A549 (cell line): ENCODE data around the gene SUSD3. TPM values are rescaled to one million over a fixed set of nuclear protein-coding genes. Genes with fewer than 3 reads are reported as not detected.

Experiments used
- ATAC-seq, 2 experiments: fragments of 200-7000 bp in 1 of 2; fragments of >200 bp in 1 of 2; cut with Nextera tagmentation in 1 of 2; cut with Tn5 transposase in 1 of 2; 3 replicates each; pipeline versions ENCODE4 v1.8.0 to v1.9.1; 2018 to 2020; ENCODE audit warnings: mild to moderate bottlenecking in 1 of 2, moderate library complexity in 1 of 2
- CTCF ChIA-PET: fragments of 300-600 bp; sonication (Branson Sonifier 250); formaldehyde crosslinking; extraction: SDS; loops from one replicate; lab custom pipeline; 2021; ENCODE audit warnings: antibody characterized with exemption, inconsistent platforms; lab: Yijun Ruan, JAX
- POLR2A ChIA-PET: fragments of 350-600 bp; formaldehyde crosslinking; extraction: SDS; loops from one replicate; lab custom pipeline; 2021; ENCODE audit warnings: antibody characterized with exemption, inconsistent platforms; lab: Yijun Ruan, JAX
- DNase-seq, 2 experiments: peaks; one replicate each; pipeline versions ENCODE4 v3.0.0 to v3.0.0-alpha.2; 2011 to 2016; ENCODE audit warnings: low read depth in 1 of 2, low spot score in 1 of 2
- FAIRE-seq: peaks from 2 replicates; lab custom pipeline; 2011; peaks lifted over from hg19 to GRCh38; lab: Jason Lieb, UNC
- H3K27ac ChIP-seq, 2 experiments: fragments of >200 bp; sonication (Bioruptor Twin); formaldehyde crosslinking; 3 replicates each; pipeline ENCODE4 v1.5.1; 2016 to 2017
- H3K4me1 ChIP-seq: fragments of >200 bp; sonication (Bioruptor Twin); formaldehyde crosslinking; 3 replicates; pipeline ENCODE4 v1.6.1; 2016
- H3K4me2 ChIP-seq: fragments of >200 bp; sonication (Bioruptor Twin); formaldehyde crosslinking; 3 replicates; pipeline ENCODE4 v1.6.1; 2016
- H3K4me3 ChIP-seq: fragments of >200 bp; sonication (Bioruptor Twin); formaldehyde crosslinking; 3 replicates; pipeline ENCODE4 v1.5.1; 2016
- H3K9me3 ChIP-seq: fragments of >200 bp; sonication (Bioruptor Twin); formaldehyde crosslinking; 3 replicates; pipeline ENCODE4 v1.6.1; 2016
- CEBPB ChIP-seq, 2 experiments: fragments of >200 bp in 1 of 2; sonication (Bioruptor Twin) in 1 of 2; formaldehyde crosslinking in 1 of 2; IDR thresholded peaks; 2 replicates each; pipeline ENCODE4 v1.6.1; 2012 to 2016
- CTCF ChIP-seq: fragments of >200 bp; sonication (Bioruptor Twin); formaldehyde crosslinking; IDR thresholded peaks from 3 replicates; pipeline ENCODE4 v1.5.1; 2016
- EHMT2 ChIP-seq: fragments of 200-600 bp; sonication (generic); IDR thresholded peaks from 2 replicates; pipeline ENCODE4 v1.6.1; 2016; ENCODE audit warnings: antibody characterized with exemption, low read depth, mild to moderate bottlenecking, moderate library complexity
- ELK1 ChIP-seq: fragments of 150-350 bp; IDR thresholded peaks from 2 replicates; pipeline ENCODE4 v1.6.1; 2014; ENCODE audit warnings: low read depth, mild to moderate bottlenecking, low read length
- ESRRA ChIP-seq: fragments of 150-350 bp; IDR thresholded peaks from 2 replicates; pipeline ENCODE4 v1.6.1; 2014; ENCODE audit warnings: mild to moderate bottlenecking, low read length, borderline replicate concordance
- GATA3 ChIP-seq: IDR thresholded peaks from 2 replicates; pipeline ENCODE4 v1.6.1; 2012; ENCODE audit warnings: borderline replicate concordance
- HDAC2 ChIP-seq: fragments of 200-600 bp; sonication (generic); IDR thresholded peaks from 2 replicates; pipeline ENCODE4 v1.6.1; 2016
- HOXB13 ChIP-seq: fragments of 250-450 bp; sonication (Bioruptor Pico); IDR thresholded peaks from 2 replicates; pipeline ENCODE4 v1.5.0; 2020; ENCODE audit warnings: low read depth, mild to moderate bottlenecking, moderate library complexity
- JUNB ChIP-seq: fragments of >200 bp; sonication (Bioruptor Twin); formaldehyde crosslinking; IDR thresholded peaks from 2 replicates; pipeline ENCODE4 v1.6.1; 2016
- MAFK ChIP-seq: fragments of 450-650 bp; IDR thresholded peaks from 2 replicates; pipeline ENCODE4 v1.6.1; 2014; ENCODE audit not compliant: partially characterized antibody
- MYC ChIP-seq: IDR thresholded peaks from 2 replicates; pipeline ENCODE4 v1.6.1; 2012; ENCODE audit warnings: mild to moderate bottlenecking, inconsistent platforms, low read length, improper control_type of control experiment, borderline replicate concordance
- NFE2L2 ChIP-seq: fragments of 150-350 bp; conservative IDR thresholded peaks from 2 replicates; pipeline ENCODE4 v1.6.1; 2014; ENCODE audit warnings: low read length
- NR3C1 ChIP-seq: fragments of >200 bp; sonication (Bioruptor Twin); formaldehyde crosslinking; IDR thresholded peaks from 3 replicates; pipeline ENCODE4 v1.6.1; 2017
- PBX3 ChIP-seq: IDR thresholded peaks from 2 replicates; pipeline ENCODE4 v1.6.1; 2012
- PHF8 ChIP-seq: fragments of 200-600 bp; sonication (generic); IDR thresholded peaks from 2 replicates; pipeline ENCODE4 v1.6.1; 2016; ENCODE audit warnings: low read depth, mild to moderate bottlenecking, antibody characterized with exemption, moderate library complexity, borderline replicate concordance
- POLR2AphosphoS2 ChIP-seq: conservative IDR thresholded peaks from 2 replicates; pipeline ENCODE4 v1.6.1; 2012; ENCODE audit warnings: low read length, improper control_type of control experiment, inconsistent platforms
- RFX5 ChIP-seq: fragments of 450-650 bp; IDR thresholded peaks from 2 replicates; pipeline ENCODE4 v1.7.1; 2014; ENCODE audit warnings: antibody characterized with exemption, mild to moderate bottlenecking, moderate library complexity
- TP53 ChIP-seq: fragments of 250-450 bp; sonication (Bioruptor Pico); IDR thresholded peaks from 2 replicates; pipeline ENCODE4 v1.5.0; 2021; ENCODE audit warnings: mild to moderate bottlenecking, moderate library complexity
- WGBS: methylation state at CpG from one replicate; pipeline ENCODE4 v1.1.6; 2017; ENCODE audit errors: missing lambda C conversion rate; 5-methylcytosine and 5-hydroxymethylcytosine counted together
- polyA plus RNA-seq, 4 experiments: library from polyadenylated mRNA; depleted of rRNA in 3 of 4; stranded (reverse); fragments of >200 nt; fragmentation: RNase III in 1 of 4; extraction: RNeasy Plus Mini Kit Qiagen cat#74134 plus additional on column Dnase treatment in 1 of 4; gene quantifications; 2 replicates in 3 of 4; 3 replicates in 1 of 4; pipeline ENCODE4 v1.2.3, GENCODE V29; 2011 to 2017
- TF ChIP-seq, protein P1 (sequence below): fragments of >200 bp; sonication (Bioruptor Twin); formaldehyde crosslinking; IDR thresholded peaks from 2 replicates; pipeline ENCODE4 v1.6.1; 2016
- TF ChIP-seq, protein P2 (sequence below): IDR thresholded peaks from 2 replicates; pipeline ENCODE4 v1.6.1; 2012; ENCODE audit warnings: low read depth, borderline replicate concordance
- TF ChIP-seq, protein P3 (sequence below): IDR thresholded peaks from 2 replicates; pipeline ENCODE4 v1.6.1; 2012

The SUSD3 gene
- polyA plus RNA-seq, 2 of the 4 experiments (the other 2 are of a cell fraction) = 0.27 to 0.34 TPM

GRCh38 chr9:93020771-93021670, 37.5 kb upstream of the SUSD3 start:
- Histone ChIP-seq H3K9me3 (no peaks in the 10 kb centered on the region), H3K4me1 (no peaks in the 10 kb centered on the region), H3K4me3 (no peak overlapping the region), H3K4me2 (no peak overlapping the region), H3K27ac (no peak overlapping the region)
- ATAC-seq (no peak), FAIRE-seq (no peak), DNase-seq (no peak)
- ChIA-PET CTCF (interaction anchor here (0.6 kb wide), 1 partner anchor 11 kb away, joined by 3 read pairs; no protein-coding TSS in a partner anchor), POLR2A (no interaction called here)
- WGBS = 69% methylated on average over 23 of the region's 27 CpGs
- no peak for TF ChIP-seq CTCF
- no peak for TF ChIP-seq PBX3
- TF ChIP-seq GATA3 = no peak
- no peak for TF ChIP-seq CEBPB (IDR thresholded peaks at IDR 0.05)
- no peak for TF ChIP-seq MYC
- TF ChIP-seq ESRRA = no peak
- no peak for TF ChIP-seq NFE2L2
- TF ChIP-seq NR3C1 = no peak
- TF ChIP-seq POLR2AphosphoS2 = no peak
- TF ChIP-seq RFX5 = no peak
- no peak for TF ChIP-seq JUNB
- TF ChIP-seq TP53 (CRISPR knock-in tag) = no peak
- no peak for TF ChIP-seq HOXB13
- no peak for TF ChIP-seq ELK1

- TF ChIP-seq MAFK (no peak), EHMT2 (no peak), HDAC2 (no peak), PHF8 (no peak)
- TF ChIP-seq, protein P1, sequence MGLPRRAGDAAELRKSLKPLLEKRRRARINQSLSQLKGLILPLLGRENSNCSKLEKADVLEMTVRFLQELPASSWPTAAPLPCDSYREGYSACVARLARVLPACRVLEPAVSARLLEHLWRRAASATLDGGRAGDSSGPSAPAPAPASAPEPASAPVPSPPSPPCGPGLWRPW = no peak
- TF ChIP-seq, protein P2, sequence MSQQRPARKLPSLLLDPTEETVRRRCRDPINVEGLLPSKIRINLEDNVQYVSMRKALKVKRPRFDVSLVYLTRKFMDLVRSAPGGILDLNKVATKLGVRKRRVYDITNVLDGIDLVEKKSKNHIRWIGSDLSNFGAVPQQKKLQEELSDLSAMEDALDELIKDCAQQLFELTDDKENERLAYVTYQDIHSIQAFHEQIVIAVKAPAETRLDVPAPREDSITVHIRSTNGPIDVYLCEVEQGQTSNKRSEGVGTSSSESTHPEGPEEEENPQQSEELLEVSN = no peak
- TF ChIP-seq, protein P3, sequence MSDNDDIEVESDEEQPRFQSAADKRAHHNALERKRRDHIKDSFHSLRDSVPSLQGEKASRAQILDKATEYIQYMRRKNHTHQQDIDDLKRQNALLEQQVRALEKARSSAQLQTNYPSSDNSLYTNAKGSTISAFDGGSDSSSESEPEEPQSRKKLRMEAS = no peak
- DNase-seq (no peak), ATAC-seq (no peak), FAIRE-seq (no peak)
- no peak overlapping the region for H3K4me2 ChIP-seq
- POLR2A ChIA-PET = no interaction called here
- CTCF ChIA-PET = interaction anchor here (0.7 kb wide), 1 partner anchor 19 kb away, joined by 3 read pairs; no protein-coding TSS in a partner anchor
- H3K27ac ChIP-seq = no peak overlapping the region
- WGBS = 61% methylated on average over 5 of the region's 9 CpGs
- H3K4me1 ChIP-seq = no peaks in the 10 kb centered on the region
- no peaks in the 10 kb centered on the region for H3K9me3 ChIP-seq
- no peak overlapping the region for H3K4me3 ChIP-seq
These were observed 36.4 kb upstream of the SUSD3 start for GRCh38 chr9:93022066-93022465.
